GM12873 (cell line): Measurements from ENCODE around the gene LCE5A.

ENCODE experiments used
- CTCF ChIP-seq: IDR thresholded peaks from 2 replicates; pipeline ENCODE4 v1.5.1; 2012; ENCODE audit warnings: low read depth, mild to moderate bottlenecking, moderate library complexity, low read length, control low read depth; ENCODE audit not compliant: insufficient read depth; ENCODE audit errors: missing control alignments

LCE5A gene

GRCh38 chr1:152543820-152544219 lies 33.2 kb downstream of the LCE5A start:
- peak; percentile 70 for TF ChIP-seq CTCF

GRCh38 chr1:152546704-152547103 lies 36.1 kb downstream of the LCE5A start:
- no peak for TF ChIP-seq CTCF
